Activated CD8-positive, alpha-beta T cell treated with anti-CD3 and anti-CD28 coated beads, Interleukin-2, amount 10 ng/mL, durations not matched to agents 7 days and 5 days (primary cell): ENCODE data around the gene GSTM1. TPM values are rescaled to one million over a fixed set of nuclear protein-coding genes. Genes with fewer than 3 reads are reported as not detected.
A peak's percentile ranks its signal among the peaks of the same experiment; 100 is the strongest.

Experiments used
- ATAC-seq: fragments of 150-1000 bp; cut with Tn5 transposase; one replicate; pipeline ENCODE4 v1.10.0; 2021; ENCODE audit warnings: moderate library complexity
- CTCF ChIA-PET: fragments of 350-600 bp; sonication (Branson Sonifier 250); formaldehyde crosslinking; loops from one replicate; lab custom pipeline; 2021; ENCODE audit warnings: antibody characterized with exemption; lab: Charles Lee
- POLR2A ChIA-PET: fragments of 350-600 bp; sonication (Branson Sonifier 250); formaldehyde crosslinking; loops from one replicate; lab custom pipeline; 2021; ENCODE audit warnings: antibody characterized with exemption; lab: Charles Lee
- DNase-seq: peaks from one replicate; pipeline ENCODE4 v3.0.0-alpha.2; 2020
- H3K27ac Mint-ChIP-seq: one replicate; pipeline ENCODE4 v1.8.0; 2021; ENCODE audit warnings: mild to moderate bottlenecking, mixed read lengths
- H3K27me3 Mint-ChIP-seq: one replicate; pipeline ENCODE4 v1.8.0; 2021; ENCODE audit warnings: low read depth, mixed read lengths
- H3K36me3 Mint-ChIP-seq: one replicate; pipeline ENCODE4 v1.8.0; 2021; ENCODE audit warnings: low read depth, mixed read lengths
- H3K4me1 Mint-ChIP-seq: one replicate; pipeline ENCODE4 v1.8.0; 2021; ENCODE audit warnings: low read depth, mixed read lengths
- H3K4me3 Mint-ChIP-seq: one replicate; pipeline ENCODE4 v1.8.0; 2021; ENCODE audit warnings: mild to moderate bottlenecking, mixed read lengths
- H3K9me3 Mint-ChIP-seq: one replicate; pipeline ENCODE4 v1.8.0; 2022; ENCODE audit warnings: mixed read lengths; ENCODE audit not compliant: insufficient read depth
- total RNA-seq, 2 experiments: library from RNA; stranded (reverse); gene quantifications; one replicate each; pipeline ENCODE4 v1.2.3, GENCODE V29; 2021

Gene GSTM1
- total RNA-seq, 2 experiments from 2014 or later, result 30.2 to 31.5 TPM

GRCh38 chr1:109716570-109717090 lies 29.0 kb downstream of the GSTM1 start:
- H3K4me1 Mint-ChIP-seq, result peaks cover 2% of the 10 kb centered on the region
- H3K36me3 Mint-ChIP-seq, result no peaks in the 10 kb centered on the region
- no peak for ATAC-seq
- H3K27ac Mint-ChIP-seq, result no peak overlapping the region
- no peak overlapping the region for H3K4me3 Mint-ChIP-seq
- POLR2A ChIA-PET, result no interaction called here
- DNase-seq, result no peak
- peaks cover 13% of the 10 kb centered on the region for H3K27me3 Mint-ChIP-seq
- CTCF ChIA-PET, result interaction anchor here (2.9 kb wide), 1 partner anchor 76 kb away, joined by 11 read pairs; no protein-coding TSS in a partner anchor
- no peaks in the 10 kb centered on the region for H3K9me3 Mint-ChIP-seq

DNA sequence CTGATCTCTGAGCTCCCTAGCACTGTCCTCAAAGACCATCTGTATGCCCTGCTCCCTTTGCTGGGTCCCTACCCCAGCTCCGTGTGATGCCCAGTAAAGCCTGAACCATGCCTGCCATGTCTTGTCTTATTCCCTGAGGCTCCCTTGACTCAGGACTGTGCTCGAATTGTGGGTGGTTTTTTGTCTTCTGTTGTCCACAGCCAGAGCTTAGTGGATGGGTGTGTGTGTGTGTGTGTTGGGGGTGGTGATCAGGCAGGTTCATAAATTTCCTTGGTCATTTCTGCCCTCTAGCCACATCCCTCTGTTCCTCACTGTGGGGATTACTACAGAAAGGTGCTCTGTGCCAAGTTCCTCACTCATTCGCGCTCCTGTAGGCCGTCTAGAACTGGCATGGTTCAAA lies 30.1 kb downstream of the GSTM1 start:
- H3K36me3 Mint-ChIP-seq, result no peaks in the 10 kb centered on the region
- no peaks in the 10 kb centered on the region for H3K9me3 Mint-ChIP-seq
- H3K4me3 Mint-ChIP-seq, result no peak overlapping the region
- ChIA-PET CTCF (interaction anchor here (1.5 to 2.9 kb wide), 3 partner anchors 56 to 267 kb away, joined by 4 to 11 read pairs (median 7); partner anchors contain the start of gene AHCYL1), POLR2A (no interaction called here)
- H3K4me1 Mint-ChIP-seq, result no peaks in the 10 kb centered on the region
- peaks cover 16% of the 10 kb centered on the region for H3K27me3 Mint-ChIP-seq
- ATAC-seq (no peak), DNase-seq (no peak)
- no peak overlapping the region for H3K27ac Mint-ChIP-seq

GRCh38 chr1:109718495-109718894 lies 30.9 kb downstream of the GSTM1 start:
- H3K27ac Mint-ChIP-seq, result peak overlapping the region; percentile 47
- H3K9me3 Mint-ChIP-seq, result no peaks in the 10 kb centered on the region
- ATAC-seq (no peak), DNase-seq (no peak)
- ChIA-PET CTCF (interaction anchor here (1.5 to 2.9 kb wide), 3 partner anchors 56 to 266 kb away, joined by 4 to 11 read pairs (median 7); partner anchors contain the start of gene AHCYL1), POLR2A (no interaction called here)
- H3K4me3 Mint-ChIP-seq, result no peak overlapping the region
- H3K4me1 Mint-ChIP-seq, result no peaks in the 10 kb centered on the region
- H3K36me3 Mint-ChIP-seq, result no peaks in the 10 kb centered on the region
- peaks cover 13% of the 10 kb centered on the region for H3K27me3 Mint-ChIP-seq

- CTCF ChIA-PET, result interaction anchor here (1.0 kb wide), 1 partner anchor 187 kb away, joined by 3 read pairs; no protein-coding TSS in a partner anchor
- Mint-ChIP-seq H3K9me3 (no peaks in the 10 kb centered on the region), H3K36me3 (no peaks in the 10 kb centered on the region), H3K4me3 (no peak overlapping the region), H3K27ac (no peak overlapping the region), H3K27me3 (peaks cover 7% of the 10 kb centered on the region), H3K4me1 (no peaks in the 10 kb centered on the region)
- DNase-seq (no peak), ATAC-seq (no peak)
- POLR2A ChIA-PET, result no interaction called here
Measured at GRCh38 chr1:109719337-109719837, 31.8 kb downstream of the GSTM1 start.

DNA sequence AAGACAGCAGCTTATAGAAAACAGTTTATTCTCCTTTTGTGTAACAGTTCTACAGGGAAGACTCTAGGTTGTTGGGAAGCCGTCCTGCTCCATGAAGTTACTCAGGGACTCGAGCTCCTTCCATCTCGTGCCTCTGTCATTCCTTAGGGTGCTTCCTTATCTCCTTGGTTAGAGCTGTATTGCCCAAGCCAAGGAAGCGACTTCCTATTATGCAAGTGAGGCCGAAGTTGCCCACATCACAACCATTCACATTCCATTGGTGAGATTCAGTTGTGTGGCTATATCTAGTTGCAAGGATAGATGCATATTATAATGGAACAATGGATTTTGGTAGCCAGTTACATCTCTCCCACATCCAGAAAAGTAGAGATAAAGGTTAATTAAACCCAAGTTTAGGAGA lies 33.4 kb downstream of the GSTM1 start:
- Mint-ChIP-seq H3K36me3 (no peaks in the 10 kb centered on the region), H3K27me3 (peaks cover 8% of the 10 kb centered on the region), H3K4me1 (no peaks in the 10 kb centered on the region), H3K9me3 (no peaks in the 10 kb centered on the region), H3K27ac (no peak overlapping the region), H3K4me3 (no peak overlapping the region)
- ATAC-seq (no peak), DNase-seq (no peak)
- POLR2A ChIA-PET, result no interaction called here
- CTCF ChIA-PET, result interaction anchor here (0.9 to 2.1 kb wide), 2 partner anchors 53 to 80 kb away, joined by 3 to 10 read pairs; no protein-coding TSS in a partner anchor

DNA sequence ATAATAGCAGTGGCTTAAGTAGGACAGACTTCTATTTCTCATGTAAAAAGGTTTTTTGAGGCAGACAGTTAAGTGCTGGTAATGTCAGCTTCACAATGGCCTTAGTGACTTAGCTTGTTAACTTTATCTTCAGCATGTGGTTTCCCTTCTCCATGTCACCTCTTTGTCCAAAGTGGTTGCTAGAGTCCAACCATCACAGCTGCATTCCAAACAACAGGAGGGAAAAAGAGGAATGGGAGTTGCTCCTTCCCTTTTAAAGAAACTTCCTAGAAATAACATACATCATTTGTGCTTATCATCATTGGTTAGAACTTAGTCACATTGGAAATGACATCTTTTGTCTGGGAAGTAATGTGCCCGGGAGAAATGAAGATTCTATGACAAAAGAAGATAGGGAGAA lies 34.4 kb downstream of the GSTM1 start:
- POLR2A ChIA-PET, result no interaction called here
- H3K27ac Mint-ChIP-seq, result no peak overlapping the region
- no peak overlapping the region for H3K4me3 Mint-ChIP-seq
- no peak for ATAC-seq
- H3K9me3 Mint-ChIP-seq, result no peaks in the 10 kb centered on the region
- no peaks in the 10 kb centered on the region for H3K36me3 Mint-ChIP-seq
- DNase-seq, result no peak
- no peaks in the 10 kb centered on the region for H3K4me1 Mint-ChIP-seq
- CTCF ChIA-PET, result interaction anchor here (2.1 kb wide), 1 partner anchor 81 kb away, joined by 10 read pairs; no protein-coding TSS in a partner anchor
- H3K27me3 Mint-ChIP-seq, result peaks cover 10% of the 10 kb centered on the region

- ChIA-PET POLR2A (no interaction called here), CTCF (no interaction called here)
- no peak overlapping the region for H3K4me3 Mint-ChIP-seq
- H3K36me3 Mint-ChIP-seq, result no peaks in the 10 kb centered on the region
- DNase-seq, result no peak
- no peaks in the 10 kb centered on the region for H3K4me1 Mint-ChIP-seq
- H3K27ac Mint-ChIP-seq, result no peak overlapping the region
- no peaks in the 10 kb centered on the region for H3K9me3 Mint-ChIP-seq
- peaks cover 14% of the 10 kb centered on the region for H3K27me3 Mint-ChIP-seq
- ATAC-seq, result no peak
Measured at GRCh38 chr1:109722908-109723691, 35.5 kb downstream of the GSTM1 start.

- ChIA-PET CTCF (interaction anchor here (1.5 kb wide), 1 partner anchor 260 kb away, joined by 5 read pairs; the partner anchor contains the start of gene AHCYL1), POLR2A (no interaction called here)
- Mint-ChIP-seq H3K27me3 (peaks cover 14% of the 10 kb centered on the region), H3K4me1 (no peaks in the 10 kb centered on the region), H3K27ac (no peak overlapping the region), H3K4me3 (no peak overlapping the region), H3K9me3 (no peaks in the 10 kb centered on the region), H3K36me3 (no peaks in the 10 kb centered on the region)
- ATAC-seq (no peak), DNase-seq (no peak)
Measured at GRCh38 chr1:109724933-109725332, 37.3 kb downstream of the GSTM1 start.

DNA sequence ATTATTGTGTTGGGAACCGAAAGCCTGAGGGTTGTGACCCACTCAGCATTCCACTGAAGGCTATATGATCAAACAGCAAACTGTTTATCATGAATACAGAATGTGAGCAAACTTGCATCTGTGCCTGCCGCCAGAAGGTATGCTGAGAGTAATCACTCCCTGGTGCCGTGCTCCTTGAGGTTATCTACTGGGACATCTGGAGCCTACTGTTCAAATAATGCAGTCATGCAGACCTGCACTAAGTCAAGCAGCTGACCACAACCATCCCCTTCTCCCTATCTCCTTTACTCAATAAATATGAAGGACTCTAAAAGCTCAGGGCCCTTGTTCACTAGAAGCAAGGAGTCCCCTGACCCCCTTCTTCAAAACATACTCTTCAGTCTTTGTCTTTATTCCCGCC lies 37.9 kb downstream of the GSTM1 start:
- H3K4me3 Mint-ChIP-seq, result no peak overlapping the region
- POLR2A ChIA-PET, result no interaction called here
- no peak for DNase-seq

DNA sequence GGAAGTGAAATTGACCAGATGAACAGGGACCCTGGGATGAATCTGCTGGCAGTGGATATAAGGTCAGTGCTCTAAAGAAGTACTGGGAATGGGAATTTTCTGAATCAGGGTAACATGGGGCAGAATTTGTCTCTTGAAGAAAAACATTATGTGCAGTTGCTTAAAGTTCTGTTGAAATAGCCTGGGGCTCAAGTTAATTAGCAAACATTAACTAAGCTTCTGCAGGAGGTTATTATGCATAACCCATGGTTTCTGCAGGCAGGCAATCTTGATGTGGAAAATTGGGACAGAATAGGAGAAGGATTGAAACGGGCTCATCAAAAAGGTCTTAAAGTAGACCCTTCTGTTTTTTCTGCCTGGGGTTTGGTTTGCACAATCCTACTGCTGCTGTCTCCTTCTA lies 38.4 kb downstream of the GSTM1 start:
- DNase-seq (no peak), ATAC-seq (no peak)
- Mint-ChIP-seq H3K4me3 (no peak overlapping the region), H3K27me3 (peaks cover 14% of the 10 kb centered on the region), H3K9me3 (no peaks in the 10 kb centered on the region), H3K27ac (no peak overlapping the region), H3K4me1 (no peaks in the 10 kb centered on the region), H3K36me3 (no peaks in the 10 kb centered on the region)
- POLR2A ChIA-PET, result no interaction called here
- CTCF ChIA-PET, result interaction anchor here (1.5 kb wide), 1 partner anchor 259 kb away, joined by 5 read pairs; the partner anchor contains the start of gene AHCYL1

More for the DNA sequence above, 37.9 kb downstream of the GSTM1 start:
- no peaks in the 10 kb centered on the region for H3K4me1 Mint-ChIP-seq
- peaks cover 14% of the 10 kb centered on the region for H3K27me3 Mint-ChIP-seq
- CTCF ChIA-PET, result interaction anchor here (1.5 kb wide), 1 partner anchor 259 kb away, joined by 5 read pairs; the partner anchor contains the start of gene AHCYL1
- no peak for ATAC-seq
- no peaks in the 10 kb centered on the region for H3K9me3 Mint-ChIP-seq
- no peaks in the 10 kb centered on the region for H3K36me3 Mint-ChIP-seq
- H3K27ac Mint-ChIP-seq, result no peak overlapping the region

DNA sequence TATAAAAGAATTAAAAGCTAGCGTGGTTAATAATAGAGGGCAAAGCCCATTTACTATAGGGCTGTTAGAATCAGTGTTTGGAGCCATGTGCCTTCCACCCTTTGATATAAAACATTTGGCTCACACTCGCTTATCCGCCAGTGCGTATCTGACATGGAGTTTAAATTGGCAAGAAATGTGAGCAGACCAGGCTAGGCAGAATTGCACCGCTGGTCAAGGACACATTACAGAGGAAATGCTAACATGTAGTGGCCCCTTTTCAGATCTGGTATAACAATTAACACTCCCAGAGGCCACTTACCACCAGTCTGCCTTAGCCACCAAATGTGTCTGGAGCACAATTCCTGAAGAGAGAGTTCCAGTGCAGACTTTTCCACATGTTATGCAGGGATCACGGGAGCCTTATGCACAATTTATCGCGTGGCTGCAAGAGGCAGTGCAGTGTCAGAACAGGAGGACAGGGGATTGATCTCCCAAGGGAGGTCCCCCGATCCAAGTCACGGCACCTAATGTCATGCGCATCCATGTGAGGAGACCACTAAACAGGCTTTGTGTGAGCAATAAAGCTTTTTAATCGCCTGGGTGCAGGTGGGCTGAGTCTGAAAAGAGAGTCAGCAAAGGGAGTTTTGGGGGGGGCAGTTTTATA lies 39.2 kb downstream of the GSTM1 start:
- ChIA-PET POLR2A (interaction anchor here (0.7 kb wide), 1 partner anchor 74 kb away, joined by 3 read pairs; no protein-coding TSS in a partner anchor), CTCF (interaction anchor here (1.8 kb wide), 1 partner anchor 86 kb away, joined by 4 read pairs; no protein-coding TSS in a partner anchor)
- no peaks in the 10 kb centered on the region for H3K36me3 Mint-ChIP-seq
- H3K9me3 Mint-ChIP-seq, result no peaks in the 10 kb centered on the region
- DNase-seq, result no peak
- H3K4me1 Mint-ChIP-seq, result no peaks in the 10 kb centered on the region
- no peak overlapping the region for H3K4me3 Mint-ChIP-seq
- no peak for ATAC-seq
- H3K27me3 Mint-ChIP-seq, result peaks cover 16% of the 10 kb centered on the region
- no peak overlapping the region for H3K27ac Mint-ChIP-seq
